RWPE2 (cell line): ENCODE data around the gene RFX2.

ENCODE experiments used
- ATAC-seq: fragments of 200-7000 bp; cut with Tn5 transposase; 3 replicates; pipeline ENCODE4 v1.9.1; 2021; ENCODE audit warnings: low read depth
- DNase-seq: peaks from one replicate; pipeline ENCODE4 v3.0.0-alpha.2; 2020; ENCODE audit warnings: low spot score
- H3K27ac ChIP-seq: fragments of 450-650 bp; 2 replicates; pipeline ENCODE4 v1.5.1; 2017; ENCODE audit warnings: mild to moderate bottlenecking; ENCODE audit not compliant: poor library complexity, severe bottlenecking
- H3K27me3 ChIP-seq: fragments of 250-450 bp; sonication (Bioruptor Pico); 2 replicates; pipeline ENCODE4 v1.5.1; 2021; ENCODE audit warnings: mild to moderate bottlenecking, moderate library complexity; ENCODE audit not compliant: insufficient read depth, poor library complexity, severe bottlenecking
- H3K36me3 ChIP-seq: fragments of 250-450 bp; sonication (Bioruptor Pico); 2 replicates; pipeline ENCODE4 v1.5.1; 2020; ENCODE audit warnings: low read depth, mild to moderate bottlenecking, moderate library complexity
- H3K4me1 ChIP-seq: fragments of 250-450 bp; sonication (Bioruptor Pico); 2 replicates; pipeline ENCODE4 v1.5.1; 2021; ENCODE audit warnings: mild to moderate bottlenecking, moderate library complexity; ENCODE audit not compliant: insufficient read depth, poor library complexity, severe bottlenecking
- H3K4me3 ChIP-seq: fragments of 250-450 bp; sonication (Bioruptor Pico); 2 replicates; pipeline ENCODE4 v1.5.1; 2021; ENCODE audit warnings: mild to moderate bottlenecking, moderate library complexity; ENCODE audit not compliant: severe bottlenecking
- H3K9me3 ChIP-seq: fragments of 250-450 bp; sonication (Bioruptor Pico); 2 replicates; pipeline ENCODE4 v1.5.1; 2021; ENCODE audit warnings: mild to moderate bottlenecking, moderate library complexity; ENCODE audit not compliant: severe bottlenecking
- TF ChIP-seq, protein P1 (sequence below): fragments of 450-650 bp; IDR thresholded peaks from one replicate; pipeline ENCODE4 v1.5.1; 2017; ENCODE audit warnings: mild to moderate bottlenecking, moderate library complexity; ENCODE audit not compliant: poor library complexity, severe bottlenecking

The RFX2 gene

DNA sequence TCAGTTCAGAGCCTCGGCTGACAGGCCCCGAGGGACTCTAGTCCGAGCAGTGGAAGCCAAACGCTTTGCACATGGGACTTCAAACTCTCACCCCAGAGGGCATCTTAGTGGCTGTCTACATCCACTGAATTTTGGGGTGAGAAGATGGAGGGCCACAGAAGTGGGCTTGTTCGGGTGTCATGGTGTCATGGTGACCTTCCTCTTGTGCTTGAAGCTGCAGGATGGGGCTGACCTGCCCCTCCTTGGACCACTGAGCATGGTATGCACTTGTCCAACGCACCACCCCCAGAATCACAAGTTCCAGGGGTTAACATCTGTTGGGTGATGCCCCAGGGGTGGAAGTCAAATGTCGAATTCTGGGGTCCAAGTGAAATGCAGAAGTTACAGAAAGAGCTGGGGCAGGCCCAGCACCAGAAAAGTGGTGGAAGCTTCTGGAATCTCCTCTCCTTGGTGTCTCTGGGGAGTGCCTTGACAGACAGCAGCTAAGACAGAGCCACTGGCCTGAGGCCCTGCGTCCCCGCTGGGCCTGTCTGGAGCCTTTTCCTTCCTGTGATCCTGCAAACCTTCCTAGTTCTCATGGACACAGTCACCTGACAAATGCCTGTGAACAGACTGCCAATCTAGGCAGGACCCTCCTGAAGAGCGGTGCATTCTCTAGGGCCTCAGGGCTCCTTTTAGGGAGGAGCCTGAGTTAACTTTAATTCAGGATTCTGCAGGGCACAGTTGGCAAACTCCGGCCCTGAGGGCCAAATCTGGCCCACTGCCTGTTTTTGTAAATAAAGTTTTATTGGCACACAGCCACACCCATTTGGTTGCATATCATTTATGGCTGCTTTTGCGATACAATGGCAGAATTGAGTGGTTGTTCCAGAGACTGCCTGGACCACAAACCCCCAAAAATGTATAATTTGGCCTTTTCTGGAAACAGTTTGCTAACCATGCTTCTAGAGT is 67.2 kb downstream of the RFX2 start:
- ATAC-seq, result no peak
- H3K27ac ChIP-seq, result no peak overlapping the region
- TF ChIP-seq, protein P1, sequence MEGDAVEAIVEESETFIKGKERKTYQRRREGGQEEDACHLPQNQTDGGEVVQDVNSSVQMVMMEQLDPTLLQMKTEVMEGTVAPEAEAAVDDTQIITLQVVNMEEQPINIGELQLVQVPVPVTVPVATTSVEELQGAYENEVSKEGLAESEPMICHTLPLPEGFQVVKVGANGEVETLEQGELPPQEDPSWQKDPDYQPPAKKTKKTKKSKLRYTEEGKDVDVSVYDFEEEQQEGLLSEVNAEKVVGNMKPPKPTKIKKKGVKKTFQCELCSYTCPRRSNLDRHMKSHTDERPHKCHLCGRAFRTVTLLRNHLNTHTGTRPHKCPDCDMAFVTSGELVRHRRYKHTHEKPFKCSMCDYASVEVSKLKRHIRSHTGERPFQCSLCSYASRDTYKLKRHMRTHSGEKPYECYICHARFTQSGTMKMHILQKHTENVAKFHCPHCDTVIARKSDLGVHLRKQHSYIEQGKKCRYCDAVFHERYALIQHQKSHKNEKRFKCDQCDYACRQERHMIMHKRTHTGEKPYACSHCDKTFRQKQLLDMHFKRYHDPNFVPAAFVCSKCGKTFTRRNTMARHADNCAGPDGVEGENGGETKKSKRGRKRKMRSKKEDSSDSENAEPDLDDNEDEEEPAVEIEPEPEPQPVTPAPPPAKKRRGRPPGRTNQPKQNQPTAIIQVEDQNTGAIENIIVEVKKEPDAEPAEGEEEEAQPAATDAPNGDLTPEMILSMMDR, result no peak
- H3K36me3 ChIP-seq, result peaks cover 24% of the 10 kb centered on the region
- H3K9me3 ChIP-seq, result no peaks in the 10 kb centered on the region
- H3K4me1 ChIP-seq, result no peaks in the 10 kb centered on the region
- DNase-seq, result no peak
- H3K27me3 ChIP-seq, result no peaks in the 10 kb centered on the region
- no peak overlapping the region for H3K4me3 ChIP-seq

DNA sequence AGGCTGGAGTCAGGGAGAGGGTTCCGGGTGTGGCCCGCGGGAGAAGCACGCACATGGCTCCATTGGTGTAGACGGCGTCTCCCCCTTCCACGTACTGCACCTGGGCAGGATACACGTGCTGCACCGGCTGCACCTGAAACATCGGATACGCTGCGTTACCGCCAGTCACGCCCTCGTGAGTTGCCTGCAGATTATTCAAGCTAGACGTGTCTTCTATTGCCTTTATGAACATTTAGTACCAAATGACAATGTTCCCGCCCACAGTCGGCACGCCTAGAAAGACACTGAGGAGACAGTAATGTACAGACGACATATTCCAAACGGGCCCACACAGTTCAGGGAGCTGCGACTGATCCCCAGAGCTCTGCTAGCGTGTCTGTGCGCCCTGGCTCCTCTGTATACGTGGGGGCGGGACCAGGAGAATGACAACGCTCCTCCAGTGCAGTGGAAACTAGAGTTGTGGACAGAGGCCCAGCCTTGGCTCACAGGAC is 68.3 kb downstream of the RFX2 start:
- no peaks in the 10 kb centered on the region for H3K27me3 ChIP-seq
- H3K36me3 ChIP-seq, result peaks cover 24% of the 10 kb centered on the region
- no peak overlapping the region for H3K27ac ChIP-seq
- DNase-seq (no peak), ATAC-seq (no peak)
- no peak overlapping the region for H3K4me3 ChIP-seq
- TF ChIP-seq, protein P1, result no peak
- no peaks in the 10 kb centered on the region for H3K9me3 ChIP-seq
- no peaks in the 10 kb centered on the region for H3K4me1 ChIP-seq

DNA sequence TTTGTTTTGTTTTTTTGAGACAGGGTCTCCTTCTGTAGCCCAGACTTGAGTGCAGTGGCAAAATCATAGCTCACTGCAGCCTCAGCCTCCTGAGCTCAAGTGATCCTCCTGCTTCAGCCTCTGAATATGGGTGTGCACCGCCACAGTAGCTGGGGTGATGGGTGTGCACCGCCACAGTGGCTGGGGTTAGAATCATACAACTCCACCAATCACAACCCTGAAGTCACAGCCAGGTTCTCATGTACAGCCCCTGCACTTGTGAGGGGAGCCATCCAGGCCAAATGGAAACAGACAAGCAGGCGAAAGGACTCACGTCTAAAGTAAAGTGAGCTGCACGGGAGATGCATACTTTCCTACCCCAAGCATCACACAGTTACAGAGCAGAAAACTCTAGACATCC is 69.2 kb downstream of the RFX2 start:
- Histone ChIP-seq H3K27ac (no peak overlapping the region), H3K4me1 (no peaks in the 10 kb centered on the region), H3K36me3 (peaks cover 24% of the 10 kb centered on the region), H3K4me3 (no peak overlapping the region), H3K27me3 (no peaks in the 10 kb centered on the region), H3K9me3 (no peaks in the 10 kb centered on the region)
- no peak for ATAC-seq
- no peak for DNase-seq
- TF ChIP-seq, protein P1, result no peak

DNA sequence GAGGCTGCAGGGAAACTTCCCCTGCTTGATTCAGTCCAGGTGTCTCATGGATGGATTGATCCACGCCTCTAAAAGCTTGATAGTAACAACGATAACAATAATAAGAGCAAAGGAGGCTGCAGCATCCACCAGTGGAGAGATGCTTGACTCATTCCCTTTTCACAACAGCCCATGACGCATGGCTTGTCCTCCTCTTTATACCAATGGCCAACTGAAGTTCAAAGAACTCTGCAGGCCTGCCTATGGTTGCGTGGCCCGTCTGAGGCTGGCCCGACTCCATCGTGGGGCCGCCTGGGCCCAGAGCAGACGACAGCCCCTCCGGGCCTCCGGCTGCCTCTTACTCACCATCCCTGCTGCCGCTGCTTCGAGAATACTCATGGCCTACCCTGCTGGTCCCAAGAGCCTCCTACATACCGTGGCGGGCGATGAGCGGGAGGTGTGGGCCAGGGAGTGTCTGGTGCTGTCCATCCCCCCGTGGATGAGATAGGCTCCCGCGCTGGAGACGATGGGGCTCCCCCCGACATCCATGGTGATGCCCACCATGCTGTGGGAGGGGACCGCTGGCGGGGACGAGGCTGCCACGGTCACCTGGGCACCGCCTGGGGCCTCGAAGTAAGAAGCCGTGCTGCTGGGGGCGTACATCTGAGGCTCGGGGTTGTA is 70.6 kb downstream of the RFX2 start:
- H3K27ac ChIP-seq, result no peak overlapping the region
- DNase-seq (no peak), ATAC-seq (no peak)
- peaks cover 31% of the 10 kb centered on the region for H3K36me3 ChIP-seq
- no peak overlapping the region for H3K4me3 ChIP-seq
- no peaks in the 10 kb centered on the region for H3K9me3 ChIP-seq
- H3K4me1 ChIP-seq, result no peaks in the 10 kb centered on the region
- no peaks in the 10 kb centered on the region for H3K27me3 ChIP-seq
- TF ChIP-seq, protein P1, result no peak
